ENCODE measurements around the gene CIRBP. TPM values are rescaled to one million over a fixed set of nuclear protein-coding genes. Genes with fewer than 3 reads are reported as not detected.

CIRBP gene
- total and polyA plus RNA-seq, 2 of the 13 experiments (the other 11 are each of a cell fraction or from before 2014, with no cell fraction given), result 133 to 140 TPM

DNA sequence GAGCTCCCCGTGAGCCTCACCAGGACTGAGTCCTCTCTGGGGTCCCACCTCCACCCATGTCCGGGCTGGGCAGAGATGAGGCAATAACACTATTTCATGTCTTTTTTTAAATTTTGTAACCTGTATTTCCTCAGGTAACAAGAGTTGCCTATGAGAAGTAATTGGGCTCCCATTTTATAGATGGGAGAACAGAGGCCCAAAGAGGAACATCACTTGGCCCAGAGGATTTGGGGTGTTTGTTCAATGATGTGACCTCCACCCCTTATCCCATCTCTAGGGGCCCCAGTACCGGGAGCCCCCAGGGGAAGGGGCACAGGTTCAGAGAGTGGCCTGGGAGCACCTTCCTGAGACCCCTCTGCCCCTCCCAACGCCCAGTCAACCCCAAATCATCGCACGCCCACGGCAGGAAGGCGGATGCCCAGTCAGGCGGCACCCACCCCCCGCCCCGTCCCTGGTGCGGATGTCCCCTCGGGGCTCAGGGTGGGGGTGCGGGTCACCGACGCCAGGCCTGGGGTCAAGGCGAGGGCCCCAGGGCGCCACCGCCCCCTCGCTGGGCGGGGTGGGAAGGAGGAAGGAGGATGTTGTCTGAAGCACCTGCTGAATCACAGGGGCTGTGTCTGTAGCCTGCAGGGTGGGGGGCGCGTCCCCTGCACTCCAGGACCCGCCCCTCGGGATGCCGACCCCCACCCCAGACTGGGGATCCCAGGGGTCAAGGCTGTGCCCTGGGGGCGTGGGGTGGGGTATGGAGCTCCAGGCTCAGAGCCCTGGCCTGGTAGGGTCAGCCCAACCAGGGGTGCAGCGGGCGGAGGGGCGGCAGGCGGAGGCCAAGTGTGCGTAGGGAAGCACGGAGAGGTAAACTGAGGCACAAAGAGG is 9.0 kb upstream of the CIRBP start (continued):
- no peak for TF ChIP-seq THAP11 (CRISPR knock-in tag; IDR thresholded peaks at IDR 0.05)
- TF ChIP-seq RXRB (CRISPR knock-in tag; IDR thresholded peaks at IDR 0.05; ENCODE audit: borderline replicate concordance), result no peak; the same call in 1 of the 2 replicates
- TF ChIP-seq, protein P1, sequence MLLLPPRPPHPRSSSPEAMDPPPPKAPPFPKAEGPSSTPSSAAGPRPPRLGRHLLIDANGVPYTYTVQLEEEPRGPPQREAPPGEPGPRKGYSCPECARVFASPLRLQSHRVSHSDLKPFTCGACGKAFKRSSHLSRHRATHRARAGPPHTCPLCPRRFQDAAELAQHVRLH (CRISPR knock-in tag; IDR thresholded peaks at IDR 0.05; ENCODE audit: borderline replicate concordance, low read depth), result no peak
- TF ChIP-seq MIER3 (CRISPR knock-in tag; IDR thresholded peaks at IDR 0.05; ENCODE audit: borderline replicate concordance), result no peak
- TF ChIP-seq CHCHD3 (CRISPR knock-in tag; IDR thresholded peaks at IDR 0.05), result 0 out of 2 replicates have a peak, but pooled peaks have one; percentile 19
- TF ChIP-seq ELF3 (CRISPR knock-in tag; IDR thresholded peaks at IDR 0.05), result 0 out of 2 replicates have a peak, but pooled peaks have one; percentile 21
- TF ChIP-seq, protein P2, sequence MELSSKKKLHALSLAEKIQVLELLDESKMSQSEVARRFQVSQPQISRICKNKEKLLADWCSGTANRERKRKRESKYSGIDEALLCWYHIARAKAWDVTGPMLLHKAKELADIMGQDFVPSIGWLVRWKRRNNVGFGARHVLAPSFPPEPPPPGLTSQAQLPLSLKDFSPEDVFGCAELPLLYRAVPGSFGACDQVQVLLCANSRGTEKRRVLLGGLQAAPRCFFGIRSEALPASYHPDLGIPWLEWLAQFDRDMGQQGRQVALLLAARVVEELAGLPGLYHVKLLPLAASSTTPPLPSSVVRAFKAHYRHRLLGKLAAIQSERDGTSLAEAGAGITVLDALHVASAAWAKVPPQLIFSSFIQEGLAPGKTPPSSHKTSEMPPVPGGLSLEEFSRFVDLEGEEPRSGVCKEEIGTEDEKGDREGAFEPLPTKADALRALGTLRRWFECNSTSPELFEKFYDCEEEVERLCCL (CRISPR knock-in tag; IDR thresholded peaks at IDR 0.05; ENCODE audit: borderline replicate concordance), result no peak
- peak; percentile 59 for TF ChIP-seq ETV5 (CRISPR knock-in tag; IDR thresholded peaks at IDR 0.05; ENCODE audit: borderline replicate concordance)
- no peak for TF ChIP-seq CENPT (CRISPR knock-in tag; IDR thresholded peaks at IDR 0.05; ENCODE audit: low read depth)
- no peak; the same call in 1 of the 2 replicates for TF ChIP-seq ZNF430 (CRISPR knock-in tag; IDR thresholded peaks at IDR 0.05)
- TF ChIP-seq, protein P3, sequence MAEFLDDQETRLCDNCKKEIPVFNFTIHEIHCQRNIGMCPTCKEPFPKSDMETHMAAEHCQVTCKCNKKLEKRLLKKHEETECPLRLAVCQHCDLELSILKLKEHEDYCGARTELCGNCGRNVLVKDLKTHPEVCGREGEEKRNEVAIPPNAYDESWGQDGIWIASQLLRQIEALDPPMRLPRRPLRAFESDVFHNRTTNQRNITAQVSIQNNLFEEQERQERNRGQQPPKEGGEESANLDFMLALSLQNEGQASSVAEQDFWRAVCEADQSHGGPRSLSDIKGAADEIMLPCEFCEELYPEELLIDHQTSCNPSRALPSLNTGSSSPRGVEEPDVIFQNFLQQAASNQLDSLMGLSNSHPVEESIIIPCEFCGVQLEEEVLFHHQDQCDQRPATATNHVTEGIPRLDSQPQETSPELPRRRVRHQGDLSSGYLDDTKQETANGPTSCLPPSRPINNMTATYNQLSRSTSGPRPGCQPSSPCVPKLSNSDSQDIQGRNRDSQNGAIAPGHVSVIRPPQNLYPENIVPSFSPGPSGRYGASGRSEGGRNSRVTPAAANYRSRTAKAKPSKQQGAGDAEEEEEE (CRISPR knock-in tag; IDR thresholded peaks at IDR 0.05; ENCODE audit: borderline replicate concordance), result no peak
- TF ChIP-seq HOXA7 (CRISPR knock-in tag; IDR thresholded peaks at IDR 0.05), result no peak
- TF ChIP-seq ZNF136 (CRISPR knock-in tag; IDR thresholded peaks at IDR 0.05; ENCODE audit: low read depth), result no peak
- no peak; the same call in 1 of the 2 replicates for TF ChIP-seq KLF15 (CRISPR knock-in tag; IDR thresholded peaks at IDR 0.05; ENCODE audit: borderline replicate concordance)
- TF ChIP-seq PAXIP1 (CRISPR knock-in tag; conservative IDR thresholded peaks at IDR 0.05), result 0 out of 2 replicates have a peak, but pooled peaks have one; percentile 4
- no peak for TF ChIP-seq ZMYM2 (CRISPR knock-in tag; IDR thresholded peaks at IDR 0.05)
- no peak for TF ChIP-seq ZFP41 (CRISPR knock-in tag; IDR thresholded peaks at IDR 0.05; ENCODE audit: borderline replicate concordance)
- TF ChIP-seq DNMT3B (CRISPR knock-in tag; conservative IDR thresholded peaks at IDR 0.05), result no peak
- TF ChIP-seq MAFG (CRISPR knock-in tag; IDR thresholded peaks at IDR 0.05), result no peak
- TF ChIP-seq, protein P4, sequence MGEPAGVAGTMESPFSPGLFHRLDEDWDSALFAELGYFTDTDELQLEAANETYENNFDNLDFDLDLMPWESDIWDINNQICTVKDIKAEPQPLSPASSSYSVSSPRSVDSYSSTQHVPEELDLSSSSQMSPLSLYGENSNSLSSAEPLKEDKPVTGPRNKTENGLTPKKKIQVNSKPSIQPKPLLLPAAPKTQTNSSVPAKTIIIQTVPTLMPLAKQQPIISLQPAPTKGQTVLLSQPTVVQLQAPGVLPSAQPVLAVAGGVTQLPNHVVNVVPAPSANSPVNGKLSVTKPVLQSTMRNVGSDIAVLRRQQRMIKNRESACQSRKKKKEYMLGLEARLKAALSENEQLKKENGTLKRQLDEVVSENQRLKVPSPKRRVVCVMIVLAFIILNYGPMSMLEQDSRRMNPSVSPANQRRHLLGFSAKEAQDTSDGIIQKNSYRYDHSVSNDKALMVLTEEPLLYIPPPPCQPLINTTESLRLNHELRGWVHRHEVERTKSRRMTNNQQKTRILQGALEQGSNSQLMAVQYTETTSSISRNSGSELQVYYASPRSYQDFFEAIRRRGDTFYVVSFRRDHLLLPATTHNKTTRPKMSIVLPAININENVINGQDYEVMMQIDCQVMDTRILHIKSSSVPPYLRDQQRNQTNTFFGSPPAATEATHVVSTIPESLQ (CRISPR knock-in tag; conservative IDR thresholded peaks at IDR 0.05), result no peak

Data from HepG2 (cell line).